ENCODE results near the gene TMCO4.
"Not testable (repeated sequence)": the region's sequence is repeated elsewhere in the genome, so short reads cannot be mapped to it uniquely, and the experiment has no call there.

TMCO4 gene

DNA sequence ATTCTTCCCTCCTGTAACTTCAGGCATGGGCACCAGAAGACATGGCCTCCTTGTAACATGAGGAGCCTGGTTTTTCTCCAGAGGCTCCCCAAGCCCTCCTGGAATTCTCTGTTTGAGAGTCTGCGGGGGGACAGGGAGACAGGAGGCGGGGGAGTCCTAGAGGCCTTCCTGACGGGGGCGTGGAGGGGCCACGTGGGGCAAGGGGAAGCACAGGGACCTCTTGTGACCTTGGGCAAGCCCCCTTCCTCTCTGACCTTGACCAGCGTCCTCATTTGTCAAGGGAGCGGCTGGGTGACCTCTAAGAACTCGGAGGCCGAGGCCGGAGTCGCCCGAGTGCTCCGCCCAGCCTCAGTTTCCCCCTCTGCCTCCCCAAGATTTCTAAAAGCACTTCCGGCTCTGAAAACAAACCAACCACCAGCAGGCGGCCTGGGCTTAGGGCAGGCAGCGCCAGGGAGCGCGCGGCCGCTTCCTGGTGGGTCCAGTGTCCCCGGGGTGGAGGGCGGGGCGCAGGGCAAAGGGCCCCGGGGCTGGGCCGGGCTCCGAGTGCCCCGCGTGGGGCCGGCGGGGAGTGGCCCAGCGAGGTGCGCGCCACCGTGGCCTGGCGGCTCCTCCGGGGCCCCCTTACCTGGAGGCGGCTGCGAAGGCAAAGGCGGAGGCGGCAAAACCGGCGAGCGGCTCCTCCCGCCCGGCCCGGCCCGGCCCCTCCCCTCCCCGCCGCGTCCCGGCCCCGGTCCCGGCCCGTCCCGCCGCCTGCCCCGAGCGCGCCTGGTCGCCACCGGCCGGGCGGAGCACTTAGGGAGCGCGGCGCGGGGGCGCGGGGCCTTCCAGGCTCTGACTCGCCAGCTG, at the start of gene TMCO4:
Gene TMCO4 (minus strand): TSS at position 687 of the 846 bp plus-strand sequence. CDS start 19,158 bp downstream, outside the sequence.
- DNase-seq (ENCODE audit: low read depth), result no peak

DNA sequence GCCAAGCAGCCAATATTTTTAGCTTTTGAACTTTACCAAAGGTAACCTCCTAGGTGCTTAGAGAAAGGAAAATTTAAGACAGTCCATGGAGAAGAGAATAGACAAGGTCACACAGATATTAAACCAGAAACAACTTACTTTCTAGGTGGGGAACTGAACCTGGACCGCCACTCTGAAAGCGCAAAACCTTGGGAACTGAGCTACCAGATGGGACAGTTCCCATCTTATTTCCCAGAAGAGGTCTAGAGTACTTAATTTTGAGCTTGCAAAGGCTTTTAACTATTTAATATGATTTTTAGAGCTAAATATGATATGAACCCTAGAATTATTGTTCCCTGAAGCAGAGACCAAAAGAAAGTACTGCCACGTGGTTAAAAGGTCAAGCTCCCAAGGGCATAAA, 49.6 kb upstream of the TMCO4 start:
- not testable (repeated sequence) for DNase-seq (ENCODE audit: low read depth)

DNA sequence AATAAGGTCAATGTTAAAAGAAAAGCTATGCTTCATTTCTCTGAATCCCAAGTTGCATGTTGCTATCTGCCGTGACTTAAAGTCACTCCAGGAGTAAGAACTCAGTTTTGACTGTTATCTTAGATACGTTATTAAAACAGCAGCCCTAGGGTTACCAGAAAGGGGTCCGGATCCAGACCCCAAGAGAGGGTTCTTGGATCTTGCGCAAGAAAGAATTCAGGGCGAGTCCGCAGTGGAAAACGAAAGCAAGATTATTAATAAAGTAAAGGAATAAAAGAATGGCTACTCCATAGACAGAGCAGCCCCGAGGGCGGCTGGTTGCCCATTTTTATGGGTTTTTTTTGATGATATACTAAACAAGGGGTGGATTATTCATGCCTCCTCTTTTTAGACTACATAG, 47.6 kb upstream of the TMCO4 start:
- DNase-seq (ENCODE audit: low read depth), result not testable (repeated sequence)

DNA sequence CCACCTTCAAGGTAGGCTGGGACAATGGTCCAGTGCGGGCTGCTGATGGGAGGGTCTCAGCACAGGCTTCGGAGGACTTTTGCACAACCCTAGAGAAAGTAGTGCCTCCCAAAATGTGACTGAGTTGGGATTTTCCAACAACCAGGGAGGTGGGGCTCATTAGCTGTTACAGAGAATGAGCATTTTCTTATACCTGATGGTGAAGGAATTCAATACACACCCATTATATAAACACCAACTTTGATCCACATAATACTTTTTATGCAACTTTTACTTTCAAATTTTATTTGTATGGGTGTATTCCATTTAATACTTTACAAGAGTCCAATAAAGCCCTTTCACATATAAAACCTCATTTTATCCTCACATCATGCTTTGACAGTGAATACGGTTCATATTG, 46.6 kb upstream of the TMCO4 start:
- no peak for DNase-seq (ENCODE audit: low read depth)

DNA sequence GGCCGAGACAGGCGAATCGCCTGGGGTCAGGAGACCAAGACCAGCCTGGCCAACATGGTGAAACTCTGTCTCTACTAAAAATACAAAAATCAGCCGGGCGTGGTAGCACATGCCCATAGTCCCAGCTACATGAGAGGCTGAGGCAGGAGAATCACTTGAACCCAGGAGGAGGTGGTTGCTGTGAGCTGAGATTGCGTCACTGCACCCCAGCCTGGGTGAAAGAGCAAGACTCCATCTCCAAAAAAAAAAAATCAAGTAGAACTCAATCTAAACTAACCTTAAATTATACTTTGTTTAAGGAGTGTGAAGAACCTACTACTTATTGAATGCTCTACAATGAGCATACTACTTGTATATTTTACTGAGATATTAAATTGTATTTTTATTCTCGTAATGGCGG, 45.8 kb upstream of the TMCO4 start:
- no peak for DNase-seq (ENCODE audit: low read depth)

DNA sequence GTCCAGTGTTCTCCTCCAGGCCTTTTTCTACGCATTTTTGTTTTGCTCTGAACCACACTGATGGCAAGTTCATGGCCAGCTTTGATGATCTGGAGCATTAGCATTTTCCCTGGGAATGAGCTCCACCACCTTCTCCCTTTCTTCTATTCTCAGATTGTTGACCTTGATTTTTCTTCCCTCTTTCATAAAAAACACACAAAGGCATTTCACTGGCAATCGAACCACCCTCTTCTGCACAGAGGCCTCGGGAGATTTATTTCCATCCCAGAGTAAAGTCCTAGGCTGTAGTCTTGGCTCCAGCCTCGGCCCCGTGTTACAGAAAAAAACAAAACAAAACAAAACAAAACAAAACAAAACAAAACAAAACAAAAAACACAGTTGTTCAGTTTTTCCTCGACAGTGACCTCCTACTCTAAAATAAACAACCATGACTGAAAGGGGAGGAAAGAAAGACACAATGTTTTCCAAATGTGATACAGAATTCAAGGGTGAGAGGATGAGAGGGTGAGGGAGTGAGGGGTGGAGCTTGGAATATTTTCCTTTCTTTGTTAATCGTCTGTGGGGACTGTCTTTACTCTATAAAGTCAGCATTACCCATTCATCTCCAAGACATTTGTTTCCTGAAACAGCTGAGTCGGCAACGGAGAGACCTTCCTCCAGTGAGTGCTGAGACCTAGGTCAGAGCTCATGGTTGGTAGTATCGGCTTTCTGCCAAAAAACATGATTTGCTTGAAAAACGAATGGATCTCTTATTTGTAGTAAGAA, 45.2 kb upstream of the TMCO4 start:
- no peak for DNase-seq (ENCODE audit: low read depth)

DNA sequence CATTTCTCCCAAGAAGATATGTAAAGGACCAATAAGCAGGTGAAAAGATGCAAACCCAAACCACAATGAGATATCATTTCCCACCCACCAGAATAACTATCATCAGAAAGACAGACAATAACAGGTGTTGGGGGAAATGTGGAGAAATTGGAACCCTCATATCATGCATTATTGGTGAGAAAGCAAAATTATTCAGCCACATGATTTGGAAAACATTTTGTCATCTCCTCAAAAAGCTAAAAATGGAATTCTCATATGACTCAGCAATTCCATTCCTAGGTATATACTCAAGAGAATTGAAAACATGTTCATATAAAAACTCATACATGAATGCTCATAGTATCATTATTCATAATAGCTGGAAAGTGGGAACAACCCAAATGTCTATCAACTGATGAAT, 40.5 kb upstream of the TMCO4 start:
- no peak for DNase-seq (ENCODE audit: low read depth)

DNA sequence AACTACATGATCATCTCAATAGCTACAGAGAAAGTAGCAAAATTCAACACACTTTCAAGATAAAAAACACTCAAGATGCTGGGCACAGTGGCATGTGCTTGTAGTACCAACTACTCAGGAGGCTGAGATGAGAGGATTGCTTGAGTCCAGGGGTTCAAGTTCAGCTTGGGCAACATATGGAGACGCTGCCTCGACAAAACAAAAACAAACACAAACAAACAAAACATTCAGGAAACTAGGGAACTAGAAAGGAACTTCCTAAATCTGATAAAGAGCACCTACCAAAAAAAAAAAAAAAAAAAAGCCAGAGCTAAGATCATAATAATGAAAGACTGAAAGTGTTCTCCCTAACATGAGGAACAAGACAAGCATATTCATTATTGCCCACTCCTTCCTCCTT, 38.1 kb upstream of the TMCO4 start:
- DNase-seq (ENCODE audit: low read depth), result no peak

DNA sequence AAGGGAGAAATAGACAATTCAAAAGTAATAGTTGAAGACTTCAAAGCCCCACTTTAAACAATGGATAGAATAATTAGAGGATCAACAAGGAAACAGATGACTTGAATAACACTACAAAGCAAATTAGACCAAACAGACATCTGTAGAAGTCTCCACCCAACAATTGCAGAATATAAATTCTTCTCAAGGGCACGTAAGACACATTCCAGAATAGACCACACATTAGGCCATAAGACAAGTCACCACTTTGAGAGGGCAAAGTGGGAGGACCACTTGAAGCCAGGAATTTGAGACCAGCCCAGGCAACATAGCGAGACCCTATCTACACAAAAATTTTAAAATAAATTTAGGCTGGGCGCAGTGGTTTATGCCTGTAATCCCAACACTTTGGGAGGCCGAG, 35.9 kb upstream of the TMCO4 start:
- DNase-seq (ENCODE audit: low read depth), result no peak

DNA sequence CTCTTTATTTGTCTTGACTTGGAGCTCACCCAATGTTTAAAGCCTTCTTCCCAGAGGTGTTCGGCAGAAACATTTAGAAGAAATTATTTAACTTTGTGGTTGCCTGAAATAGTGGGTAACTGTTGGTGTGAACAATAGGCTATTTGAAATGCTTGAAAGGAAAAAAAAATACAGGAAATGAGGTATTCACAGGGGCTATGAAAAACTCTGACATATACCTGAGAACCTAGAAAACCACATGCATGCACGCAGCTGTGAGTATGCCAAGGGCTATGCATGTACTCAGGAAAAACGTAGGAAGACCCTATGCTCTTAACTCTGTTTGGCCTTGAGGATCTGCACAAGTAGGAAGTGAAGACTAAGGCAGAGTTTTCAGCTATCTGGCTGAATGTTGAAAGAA, 31.7 kb upstream of the TMCO4 start:
- DNase-seq (ENCODE audit: low read depth), result no peak

DNA sequence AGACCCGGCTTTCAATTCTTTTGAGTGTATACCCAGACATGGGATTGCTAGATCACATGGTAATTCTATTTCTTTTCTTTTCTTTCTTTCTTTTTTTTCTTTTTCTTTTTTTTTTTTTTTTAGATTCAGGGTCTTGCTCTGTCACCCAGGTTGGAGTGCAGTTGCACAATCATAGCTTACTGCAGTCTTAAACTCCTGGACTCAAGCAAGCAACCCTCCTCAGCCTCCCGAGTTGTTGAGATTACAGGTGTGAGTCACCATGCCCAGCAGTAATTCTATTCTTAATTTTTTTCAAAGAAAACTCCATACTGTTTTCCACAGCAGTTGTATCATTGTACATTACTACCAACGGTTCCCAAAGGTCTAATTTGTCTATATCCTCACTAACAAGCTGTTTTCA, 28.8 kb upstream of the TMCO4 start:
- DNase-seq (ENCODE audit: low read depth), result no peak

DNA sequence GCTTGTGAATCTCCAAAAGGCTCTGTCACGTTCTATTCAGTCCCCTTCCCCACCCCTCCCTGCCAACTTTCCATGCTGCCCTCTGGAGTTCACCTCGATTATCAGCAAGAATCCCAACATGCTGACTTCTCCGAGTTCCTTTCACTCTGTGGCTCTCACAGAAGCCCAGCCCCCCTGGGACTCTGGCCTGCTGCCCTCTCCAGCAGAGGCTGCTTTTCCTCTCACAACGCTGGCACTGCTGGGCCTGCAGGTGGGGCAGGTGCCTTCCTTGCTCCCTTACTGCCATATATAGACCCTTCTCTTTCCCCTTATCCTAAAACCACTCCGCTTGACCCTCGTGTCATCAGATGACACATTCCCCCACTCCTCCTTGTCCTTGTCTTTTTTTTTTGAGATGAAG, 25.6 kb upstream of the TMCO4 start:
- DNase-seq (ENCODE audit: low read depth), result no peak

DNA sequence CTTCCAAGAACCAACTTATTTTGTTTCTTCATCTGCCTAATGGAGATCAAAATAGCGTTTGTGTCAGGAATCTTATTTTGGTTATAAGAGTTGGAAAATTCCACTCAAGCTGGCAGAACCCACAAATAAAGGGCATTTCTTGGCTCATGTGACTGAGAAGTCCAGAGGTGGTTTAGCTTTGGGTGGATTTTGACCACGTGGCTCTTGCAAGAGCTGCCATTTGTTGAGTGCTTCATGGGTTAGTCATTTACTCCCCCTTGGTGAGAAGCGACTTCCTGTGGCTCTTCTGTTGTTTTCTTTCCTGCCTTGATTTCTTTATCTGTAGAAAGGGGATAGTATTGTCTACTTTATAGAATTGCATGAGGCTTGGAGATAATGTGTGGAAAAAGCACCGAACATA, 24.8 kb upstream of the TMCO4 start:
- DNase-seq (ENCODE audit: low read depth), result no peak

DNA sequence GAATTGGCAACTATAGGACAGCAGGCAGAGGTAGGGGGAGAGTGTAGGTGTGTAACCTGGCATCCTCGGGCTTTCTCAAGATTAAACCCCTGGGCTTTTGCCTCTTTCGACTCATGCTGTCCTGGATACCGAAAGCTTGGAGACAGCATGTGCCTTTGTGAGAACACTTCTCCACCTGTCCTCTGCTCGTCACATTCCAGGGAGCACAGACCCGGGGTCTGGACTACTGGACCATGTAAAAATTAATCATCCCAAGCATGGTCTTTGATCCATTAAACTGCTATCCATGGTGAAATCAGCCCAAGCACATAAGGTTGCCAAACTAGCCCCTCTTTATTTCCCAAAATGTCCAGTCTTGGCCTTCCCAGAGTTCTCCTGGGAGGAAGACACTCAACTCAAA, 24.3 kb upstream of the TMCO4 start:
- no peak for DNase-seq (ENCODE audit: low read depth)

DNA sequence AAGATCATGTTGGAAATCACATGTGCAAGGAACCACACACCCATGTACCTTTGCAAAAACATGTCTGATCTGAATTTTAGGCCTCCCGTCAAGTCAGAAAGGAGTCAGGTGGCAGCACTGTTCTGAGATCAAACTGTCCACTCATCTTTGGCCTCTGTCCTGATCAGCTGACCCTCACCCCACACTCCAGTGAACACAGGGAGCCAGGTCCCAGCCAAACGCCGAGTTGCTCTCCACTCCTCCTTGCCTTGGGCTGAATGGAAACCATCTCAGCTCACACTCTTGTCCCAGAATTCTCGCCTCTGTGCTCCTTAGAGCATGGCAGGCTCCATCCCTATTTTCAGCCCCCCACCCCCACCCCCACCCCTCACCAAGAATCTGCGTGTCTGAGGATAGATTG, 20.0 kb upstream of the TMCO4 start:
- no peak for DNase-seq (ENCODE audit: low read depth)

DNA sequence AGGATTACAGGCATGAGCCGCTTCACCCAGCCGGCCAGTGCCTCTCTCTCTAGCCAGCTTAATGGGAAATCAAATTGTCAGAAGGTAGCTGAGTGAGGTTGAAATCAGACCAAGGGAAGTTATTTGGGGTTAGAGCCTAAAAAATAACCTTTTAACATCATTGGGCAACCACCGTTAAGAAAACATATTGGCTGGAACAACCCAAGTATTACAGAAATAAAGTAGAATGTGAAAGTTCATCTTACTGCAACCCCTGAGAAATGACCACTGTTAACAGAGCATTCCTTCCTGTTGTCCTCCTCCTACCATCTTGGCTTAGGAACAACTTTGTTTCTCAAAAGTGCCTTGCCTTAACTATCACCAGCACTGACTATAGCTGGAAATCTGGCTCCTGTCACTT, 18.6 kb upstream of the TMCO4 start:
- DNase-seq (ENCODE audit: low read depth), result no peak

DNA sequence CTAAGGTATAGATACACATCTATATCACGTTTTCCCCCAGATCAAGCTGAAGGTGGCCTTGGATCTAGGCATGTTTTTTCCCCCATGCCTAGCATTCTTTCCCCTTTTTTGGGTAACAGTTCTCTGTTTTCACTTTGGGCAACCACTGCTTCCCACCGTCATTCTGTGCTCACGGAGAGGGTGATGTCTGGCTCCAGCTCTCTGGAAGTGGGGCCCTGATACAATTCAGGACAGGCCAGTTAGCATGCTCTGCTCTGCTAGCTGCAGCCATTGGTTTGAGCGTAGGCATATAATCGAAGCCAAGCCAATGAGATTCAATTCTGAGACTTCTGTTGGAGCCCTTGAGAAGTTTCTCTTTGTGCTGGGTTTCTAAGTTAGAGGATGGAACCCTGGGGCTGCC, 17.4 kb upstream of the TMCO4 start:
- no peak for DNase-seq (ENCODE audit: low read depth)

DNA sequence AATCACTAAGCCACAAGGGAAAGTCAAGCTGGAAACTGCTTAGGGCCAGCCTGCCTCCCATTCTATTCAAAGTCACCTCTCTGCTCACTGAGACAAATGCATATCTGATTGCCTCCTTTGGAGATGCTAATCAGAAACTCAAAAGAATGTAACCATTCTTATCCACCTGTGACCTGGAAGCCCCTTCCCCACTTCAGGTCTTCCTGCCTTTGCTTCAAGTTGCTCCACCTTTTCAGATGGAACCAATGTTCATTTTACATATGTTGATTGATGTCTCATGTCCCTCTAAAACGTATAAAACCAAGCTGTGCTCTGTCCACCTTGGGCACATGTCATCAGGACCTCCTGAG, 17.0 kb upstream of the TMCO4 start:
- not testable (repeated sequence) for DNase-seq (ENCODE audit: low read depth)

DNA sequence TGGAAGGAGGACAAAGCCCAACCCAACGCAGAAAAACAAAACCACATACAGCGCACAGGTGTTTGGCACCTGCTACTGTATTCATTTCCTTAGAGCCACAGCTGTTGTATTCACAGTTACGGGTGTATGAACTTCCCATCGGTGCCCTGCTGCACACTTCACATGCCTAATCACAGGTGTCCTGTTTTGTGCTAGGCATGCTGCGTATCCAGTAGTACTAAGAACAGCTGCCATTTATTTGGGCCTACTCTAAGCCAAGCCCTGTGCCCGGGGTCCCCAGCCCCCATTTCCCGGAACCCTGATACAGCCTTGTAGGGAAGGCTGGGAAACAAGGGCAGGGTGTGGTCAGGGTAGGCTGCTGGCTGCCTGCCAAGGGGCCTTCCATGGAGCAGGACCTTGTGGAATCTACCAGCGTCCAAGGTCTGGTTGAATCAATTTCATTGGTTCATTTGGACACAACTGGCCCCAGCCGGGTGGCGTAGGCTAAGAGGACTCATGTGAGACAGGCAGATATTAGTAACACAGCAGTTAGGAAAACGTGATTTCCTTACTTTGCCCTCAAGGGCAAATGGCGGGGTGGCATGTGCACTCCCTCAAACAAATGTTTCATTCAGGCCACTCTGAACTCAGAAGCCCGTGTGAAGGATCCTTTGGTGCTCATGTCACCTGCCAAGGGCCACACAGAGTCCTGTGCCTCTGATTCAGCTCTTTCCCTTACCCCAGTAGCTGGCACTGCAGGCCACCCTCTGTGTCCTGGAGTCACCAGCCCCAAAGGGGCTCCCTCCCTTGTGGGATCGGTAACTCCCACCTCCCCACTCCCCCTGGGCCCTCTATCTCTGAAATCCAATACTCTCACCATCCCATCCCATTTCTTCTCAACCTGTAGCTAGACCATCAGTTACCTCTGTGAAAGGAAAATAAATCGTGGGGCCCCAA, 16.4 kb upstream of the TMCO4 start:
- DNase-seq (ENCODE audit: low read depth), result no peak

DNA sequence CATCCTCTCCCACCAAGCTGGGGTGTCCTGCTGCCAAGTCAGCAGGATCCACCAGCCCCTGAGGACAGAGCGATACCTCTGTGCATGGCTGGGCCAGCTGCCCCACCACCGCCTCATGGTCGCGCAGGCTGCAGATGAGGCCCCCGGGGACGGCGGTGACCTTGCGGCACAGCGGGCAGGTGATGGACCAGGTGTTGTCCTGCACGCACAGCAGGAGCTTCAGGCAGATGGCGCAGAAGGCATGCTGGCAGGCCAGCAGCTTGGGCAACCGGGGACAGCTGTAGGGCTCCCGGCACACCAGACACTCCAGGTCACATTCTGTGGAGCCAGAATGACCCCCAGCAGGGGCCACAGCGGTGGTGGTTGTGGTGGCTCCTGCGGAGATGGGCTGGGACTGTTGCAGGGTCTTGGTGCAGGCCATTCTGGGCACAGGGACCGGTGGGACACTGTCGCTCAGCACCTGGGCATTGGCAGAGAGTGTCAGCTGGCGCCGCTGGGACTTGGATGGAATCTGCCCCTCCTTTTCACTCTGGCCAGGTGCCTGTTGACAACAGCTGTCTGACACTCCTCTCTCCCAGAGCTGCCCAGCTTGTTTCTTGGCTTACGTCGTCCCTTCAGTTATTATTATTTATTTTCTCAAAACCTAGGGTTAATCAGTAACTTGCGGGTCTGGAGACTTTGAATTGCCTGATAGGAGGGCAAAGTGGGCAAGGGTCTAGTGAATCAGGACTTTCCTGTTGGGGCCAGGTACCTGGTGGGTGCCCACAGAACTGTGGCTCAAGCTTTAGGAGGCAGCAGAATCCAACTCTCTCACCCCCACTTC, 15.2 kb upstream of the TMCO4 start, which contains the start of gene RNF186:
Gene RNF186 (minus strand): TSS at position 603 of the 823 bp plus-strand sequence. CDS start 182 bp downstream, at position 421.
- no peak for DNase-seq (ENCODE audit: low read depth)

DNA sequence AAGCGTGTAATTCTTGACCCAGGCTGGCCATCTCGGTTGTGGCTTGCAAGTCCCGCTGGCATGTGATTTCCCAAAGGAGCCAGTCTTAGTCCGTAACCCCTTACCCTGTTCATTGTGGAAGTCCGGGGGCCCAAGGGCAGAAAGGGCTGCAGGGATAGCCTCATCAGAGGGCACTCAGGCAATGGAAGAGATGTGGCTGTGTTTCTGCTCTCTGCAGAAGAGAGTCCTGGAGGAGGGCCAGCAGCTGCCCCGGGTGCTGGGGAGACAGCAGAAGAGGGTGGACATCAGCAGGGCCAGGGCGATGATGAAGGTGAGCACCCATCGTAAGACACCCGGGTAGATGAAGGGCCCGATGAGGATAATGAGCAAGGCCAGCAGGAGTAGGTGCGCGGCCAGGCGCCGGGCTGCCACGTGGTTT, 14.5 kb upstream of the TMCO4 start:
- no peak for DNase-seq (ENCODE audit: low read depth)

DNA sequence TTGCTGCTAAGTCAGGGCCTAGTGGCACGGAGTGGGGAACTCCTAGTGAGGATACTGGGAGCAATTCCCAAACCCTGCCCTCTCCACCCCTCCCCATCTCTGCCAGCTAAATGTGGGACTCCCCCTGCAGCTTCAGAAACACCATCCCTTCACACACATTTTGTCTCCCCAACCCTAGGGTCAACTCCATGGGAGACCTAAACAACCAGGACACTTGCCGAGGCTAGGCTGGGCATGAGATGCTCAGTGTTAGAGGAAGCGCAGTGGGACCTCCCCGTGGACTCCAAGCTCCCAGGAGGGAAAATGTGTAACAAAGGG, 13.9 kb upstream of the TMCO4 start:
- no peak for DNase-seq (ENCODE audit: low read depth)
